ENCODE results near the gene USP9X.

GRCh38 chrX:41084893-41085511, at the start of gene USP9X:
- no peak for TF ChIP-seq CTCF (IDR thresholded peaks at IDR 0.05; ENCODE audit: low read depth, low read length)
- no peak for TF ChIP-seq EZH2phosphoT487 (IDR thresholded peaks at IDR 0.05; ENCODE audit: low read depth)
